ENCODE data around the gene PCDH7. TPM values are rescaled to one million over a fixed set of nuclear protein-coding genes. Genes with fewer than 3 reads are reported as not detected.

Gene PCDH7
- total RNA-seq, 1 donor from 2014 or later = 23.1 TPM

DNA sequence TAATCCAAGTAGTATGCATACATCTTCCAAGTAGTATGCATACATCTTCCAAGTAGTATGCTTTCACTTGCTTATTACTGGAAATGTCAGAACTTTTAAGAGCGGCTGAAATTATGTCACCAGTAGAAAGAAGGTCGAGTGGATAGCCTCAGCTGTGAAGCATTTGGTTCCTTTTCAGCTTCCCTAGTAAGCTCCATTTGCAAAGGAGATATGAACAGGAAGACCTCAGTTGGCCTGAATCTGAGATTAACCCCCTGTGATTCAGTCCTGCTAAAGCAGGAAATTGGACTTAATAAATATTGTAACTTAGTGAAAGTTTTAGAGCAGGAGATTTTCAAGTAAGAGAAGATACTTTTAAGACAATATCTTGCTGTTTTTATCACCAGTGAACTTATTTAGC is 48.1 kb downstream of the PCDH7 start:
- Histone ChIP-seq H3K27ac (no peak overlapping the region), H3K4me1 (peaks cover 29% of the 10 kb centered on the region), H3K4me3 (no peak overlapping the region), H3K36me3 (no peaks in the 10 kb centered on the region), H3K9me3 (no peaks in the 10 kb centered on the region), H3K27me3 (no peaks in the 10 kb centered on the region)
- intact Hi-C loops (cut with DNase I) = no loop called here
- TF ChIP-seq POLR2A (IDR thresholded peaks at IDR 0.05) (no peak), POLR2AphosphoS5 (IDR thresholded peaks at IDR 0.05; ENCODE audit: insufficient read depth in 1 of 2, low read depth in 1 of 2) (no peak)
- TF ChIP-seq, protein P1, sequence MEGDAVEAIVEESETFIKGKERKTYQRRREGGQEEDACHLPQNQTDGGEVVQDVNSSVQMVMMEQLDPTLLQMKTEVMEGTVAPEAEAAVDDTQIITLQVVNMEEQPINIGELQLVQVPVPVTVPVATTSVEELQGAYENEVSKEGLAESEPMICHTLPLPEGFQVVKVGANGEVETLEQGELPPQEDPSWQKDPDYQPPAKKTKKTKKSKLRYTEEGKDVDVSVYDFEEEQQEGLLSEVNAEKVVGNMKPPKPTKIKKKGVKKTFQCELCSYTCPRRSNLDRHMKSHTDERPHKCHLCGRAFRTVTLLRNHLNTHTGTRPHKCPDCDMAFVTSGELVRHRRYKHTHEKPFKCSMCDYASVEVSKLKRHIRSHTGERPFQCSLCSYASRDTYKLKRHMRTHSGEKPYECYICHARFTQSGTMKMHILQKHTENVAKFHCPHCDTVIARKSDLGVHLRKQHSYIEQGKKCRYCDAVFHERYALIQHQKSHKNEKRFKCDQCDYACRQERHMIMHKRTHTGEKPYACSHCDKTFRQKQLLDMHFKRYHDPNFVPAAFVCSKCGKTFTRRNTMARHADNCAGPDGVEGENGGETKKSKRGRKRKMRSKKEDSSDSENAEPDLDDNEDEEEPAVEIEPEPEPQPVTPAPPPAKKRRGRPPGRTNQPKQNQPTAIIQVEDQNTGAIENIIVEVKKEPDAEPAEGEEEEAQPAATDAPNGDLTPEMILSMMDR (IDR thresholded peaks at IDR 0.05) = no peak
- DNase-seq (ENCODE audit: extremely low spot score in 2 of 2) = no peak

DNA sequence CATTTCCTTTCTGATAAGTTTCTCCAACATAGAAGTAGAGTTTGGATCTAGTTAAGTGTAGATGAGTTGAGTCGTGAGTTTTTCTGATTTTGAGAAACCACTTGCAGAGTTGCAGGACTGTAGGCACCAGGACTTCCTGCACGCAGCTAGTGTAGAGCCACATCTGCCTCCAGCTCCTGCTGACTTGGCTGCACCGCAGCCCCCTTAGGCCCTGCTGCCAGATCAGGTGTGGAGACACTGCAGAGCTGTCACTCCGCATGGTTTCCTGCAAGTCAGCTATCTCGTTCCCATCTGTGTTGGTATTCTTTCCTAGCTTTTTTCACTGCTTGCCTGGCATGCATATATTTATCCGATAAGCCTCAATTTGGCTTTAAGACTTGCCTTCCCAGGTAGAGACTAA is 48.9 kb downstream of the PCDH7 start:
- Histone ChIP-seq H3K9me3 (no peaks in the 10 kb centered on the region), H3K4me1 (peaks cover 29% of the 10 kb centered on the region), H3K27me3 (no peaks in the 10 kb centered on the region), H3K36me3 (no peaks in the 10 kb centered on the region), H3K4me3 (no peak overlapping the region), H3K27ac (no peak overlapping the region)
- intact Hi-C loops (cut with DNase I) = no loop called here
- no peak for DNase-seq (ENCODE audit: extremely low spot score in 2 of 2)
- TF ChIP-seq POLR2AphosphoS5 (IDR thresholded peaks at IDR 0.05; ENCODE audit: insufficient read depth in 1 of 2, low read depth in 1 of 2) (no peak), POLR2A (IDR thresholded peaks at IDR 0.05) (no peak)
- TF ChIP-seq, protein P1 (IDR thresholded peaks at IDR 0.05) = no peak

DNA sequence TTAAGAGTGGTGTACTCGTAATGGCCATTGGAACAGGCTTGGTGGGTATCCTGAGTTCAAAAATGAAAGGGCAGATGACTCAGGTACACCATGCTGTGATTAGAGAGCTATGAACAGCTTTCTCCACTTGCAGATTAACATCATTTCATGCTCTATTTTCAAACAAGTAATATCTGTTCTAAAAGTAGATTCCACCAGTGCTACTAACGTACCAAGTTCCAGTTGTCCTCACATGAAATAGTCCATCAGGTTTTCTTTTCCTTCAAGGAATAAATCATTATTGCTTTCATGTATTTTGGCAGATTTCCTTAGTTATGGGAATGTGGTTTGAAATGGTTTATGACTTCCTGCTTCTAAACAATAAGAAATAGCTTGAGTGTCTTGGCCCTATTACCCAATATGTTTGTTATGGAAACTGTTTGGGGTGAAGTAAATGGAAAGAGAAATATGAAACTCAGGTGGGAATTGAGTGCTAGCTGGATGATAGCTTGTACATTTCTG is 49.9 kb downstream of the PCDH7 start:
- TF ChIP-seq POLR2A (IDR thresholded peaks at IDR 0.05) = no peak
- TF ChIP-seq, protein P1 (IDR thresholded peaks at IDR 0.05) = no peak
- TF ChIP-seq POLR2AphosphoS5 (IDR thresholded peaks at IDR 0.05; ENCODE audit: insufficient read depth in 1 of 2, low read depth in 1 of 2) = peak in 1 of 2 donors; percentile 50
- intact Hi-C loops (cut with DNase I) = no loop called here
- Histone ChIP-seq H3K4me1 (peaks cover 29% of the 10 kb centered on the region), H3K27me3 (no peaks in the 10 kb centered on the region), H3K27ac (no peak overlapping the region), H3K9me3 (no peaks in the 10 kb centered on the region), H3K36me3 (no peaks in the 10 kb centered on the region), H3K4me3 (no peak overlapping the region)
- DNase-seq (ENCODE audit: extremely low spot score in 2 of 2) = no peak

DNA sequence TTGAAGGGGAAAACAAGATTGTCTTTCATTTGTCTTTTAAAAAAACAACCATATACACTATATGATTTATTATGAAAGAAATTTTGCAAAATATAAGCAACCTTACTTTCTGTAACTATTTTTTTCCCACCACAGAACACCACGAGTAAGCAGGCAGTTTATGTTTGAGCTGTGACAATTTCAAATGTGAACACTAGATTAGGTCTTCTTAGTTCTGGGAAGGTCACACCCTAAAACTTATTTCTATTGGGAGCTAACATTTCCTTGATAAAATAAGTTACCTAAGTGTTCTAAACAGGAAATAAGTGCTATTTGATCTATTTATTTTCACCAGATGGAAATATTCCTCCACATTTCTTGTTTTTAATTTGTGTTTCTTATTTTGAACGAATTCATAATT is 50.6 kb downstream of the PCDH7 start:
- Histone ChIP-seq H3K4me3 (no peak overlapping the region), H3K27me3 (no peaks in the 10 kb centered on the region), H3K27ac (no peak overlapping the region), H3K9me3 (no peaks in the 10 kb centered on the region), H3K4me1 (peaks cover 29% of the 10 kb centered on the region), H3K36me3 (no peaks in the 10 kb centered on the region)
- intact Hi-C loops (cut with DNase I) = no loop called here
- no peak for TF ChIP-seq POLR2A (IDR thresholded peaks at IDR 0.05)
- TF ChIP-seq POLR2AphosphoS5 (IDR thresholded peaks at IDR 0.05; ENCODE audit: insufficient read depth in 1 of 2, low read depth in 1 of 2) = no peak
- TF ChIP-seq, protein P1 (IDR thresholded peaks at IDR 0.05) = no peak
- no peak for DNase-seq (ENCODE audit: extremely low spot score in 2 of 2)

DNA sequence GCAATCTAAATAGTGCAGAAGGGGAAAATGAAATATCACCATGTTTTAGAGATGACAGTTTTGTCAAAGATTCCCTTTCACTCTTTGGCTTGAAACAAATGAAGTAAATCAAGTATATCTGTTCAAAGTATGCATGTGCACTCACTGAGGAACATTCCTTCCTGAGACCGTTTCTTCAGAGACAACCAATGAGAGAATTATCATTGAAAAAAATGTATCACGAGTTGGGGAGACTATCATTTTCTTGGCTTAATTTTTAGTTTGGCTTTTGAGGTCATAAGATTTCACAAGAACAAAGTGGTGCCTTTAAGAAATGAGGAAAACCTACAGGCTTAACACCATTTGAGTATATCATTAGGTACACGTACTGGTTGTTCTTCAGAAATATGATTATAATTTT is 56.3 kb downstream of the PCDH7 start:
- TF ChIP-seq, protein P1 (IDR thresholded peaks at IDR 0.05) = no peak
- TF ChIP-seq POLR2A (IDR thresholded peaks at IDR 0.05) (no peak), POLR2AphosphoS5 (IDR thresholded peaks at IDR 0.05; ENCODE audit: insufficient read depth in 1 of 2, low read depth in 1 of 2) (no peak)
- H3K9me3 ChIP-seq = no peaks in the 10 kb centered on the region
- H3K27me3 ChIP-seq = no peaks in the 10 kb centered on the region
- no peaks in the 10 kb centered on the region for H3K36me3 ChIP-seq
- DNase-seq (ENCODE audit: extremely low spot score in 2 of 2) = no peak
- H3K4me3 ChIP-seq = no peak overlapping the region
- no peaks in the 10 kb centered on the region for H3K4me1 ChIP-seq
- intact Hi-C loops (cut with DNase I) = no loop called here
- H3K27ac ChIP-seq = no peak overlapping the region
